Lower leg skin (tissue), 4 donors: ENCODE data around the gene GPHA2. TPM values are rescaled to one million over a fixed set of nuclear protein-coding genes. Genes with fewer than 3 reads are reported as not detected.
A peak's percentile ranks its signal among the peaks of the same experiment; 100 is the strongest.

Source experiments
- DNase-seq, 2 donors: peaks; one replicate each; pipeline ENCODE4 v3.0.0-alpha.2; 2019; ENCODE audit warnings: low spot score in 2 of 2
- H3K4me3 ChIP-seq: fragments of 200-600 bp; sonication (generic); 2 replicates; pipeline ENCODE4 v1.5.1; 2017; ENCODE audit warnings: mild to moderate bottlenecking, low read depth; ENCODE audit not compliant: poor library complexity, severe bottlenecking
- POLR2A ChIP-seq, 2 donors: fragments of 450-650 bp; IDR thresholded peaks; one replicate each; pipeline ENCODE4 v1.6.1; 2016 to 2017; ENCODE audit warnings: antibody characterized with exemption in 2 of 2, mild to moderate bottlenecking in 1 of 2, moderate library complexity in 1 of 2
- WGBS, 2 donors: methylation state at CpG; one replicate each; pipeline ENCODE4 v1.1.5; 2018; 5-methylcytosine and 5-hydroxymethylcytosine counted together
- intact Hi-C: fragments of 100-400 bp; cut with DNase I; formaldehyde crosslinking; loops from one replicate; pipeline ENCODE4 v1.15.0; 2023; ENCODE audit warnings: low total_unique reads
- total RNA-seq, 4 donors: library from RNA; depleted of rRNA; stranded (reverse); fragments of >200 nt; gene quantifications; one replicate each; pipeline ENCODE4 v1.1.0, GENCODE V29; 2016
- TF ChIP-seq, protein P1 (sequence below), 3 donors: fragments of 450-650 bp; IDR thresholded peaks; one replicate each; pipeline ENCODE4 v1.5.1; 2016; ENCODE audit warnings: antibody characterized with exemption in 3 of 3, mild to moderate bottlenecking in 3 of 3, moderate library complexity in 2 of 3

Gene GPHA2
- total RNA-seq, 4 donors from 2014 or later = not detected

DNA sequence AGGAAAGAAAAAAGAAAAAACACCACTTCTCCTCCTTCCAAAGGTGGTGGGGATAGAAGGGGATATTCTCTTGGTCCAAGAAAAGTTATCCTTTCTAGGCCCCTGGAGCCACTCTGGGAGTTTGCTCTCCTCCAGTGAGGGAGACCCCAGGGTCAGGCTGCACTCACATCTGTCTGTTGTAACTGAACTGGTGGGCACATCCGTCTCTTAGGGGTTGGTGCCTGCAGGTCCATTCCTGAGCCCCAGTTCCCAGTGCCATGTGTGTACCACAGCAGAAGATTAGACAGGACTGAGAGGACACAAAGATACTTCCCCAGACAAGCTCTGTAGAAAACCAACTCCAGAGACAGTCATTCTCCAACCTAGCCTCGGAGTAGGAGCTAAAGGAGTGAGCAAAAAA is 15.6 kb downstream of the GPHA2 start:
- no peak for TF ChIP-seq POLR2A (IDR thresholded peaks at IDR 0.05)
- TF ChIP-seq, protein P1, sequence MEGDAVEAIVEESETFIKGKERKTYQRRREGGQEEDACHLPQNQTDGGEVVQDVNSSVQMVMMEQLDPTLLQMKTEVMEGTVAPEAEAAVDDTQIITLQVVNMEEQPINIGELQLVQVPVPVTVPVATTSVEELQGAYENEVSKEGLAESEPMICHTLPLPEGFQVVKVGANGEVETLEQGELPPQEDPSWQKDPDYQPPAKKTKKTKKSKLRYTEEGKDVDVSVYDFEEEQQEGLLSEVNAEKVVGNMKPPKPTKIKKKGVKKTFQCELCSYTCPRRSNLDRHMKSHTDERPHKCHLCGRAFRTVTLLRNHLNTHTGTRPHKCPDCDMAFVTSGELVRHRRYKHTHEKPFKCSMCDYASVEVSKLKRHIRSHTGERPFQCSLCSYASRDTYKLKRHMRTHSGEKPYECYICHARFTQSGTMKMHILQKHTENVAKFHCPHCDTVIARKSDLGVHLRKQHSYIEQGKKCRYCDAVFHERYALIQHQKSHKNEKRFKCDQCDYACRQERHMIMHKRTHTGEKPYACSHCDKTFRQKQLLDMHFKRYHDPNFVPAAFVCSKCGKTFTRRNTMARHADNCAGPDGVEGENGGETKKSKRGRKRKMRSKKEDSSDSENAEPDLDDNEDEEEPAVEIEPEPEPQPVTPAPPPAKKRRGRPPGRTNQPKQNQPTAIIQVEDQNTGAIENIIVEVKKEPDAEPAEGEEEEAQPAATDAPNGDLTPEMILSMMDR (IDR thresholded peaks at IDR 0.05) = no peak
- WGBS, 2 donors = 79 to 89% methylated on average over 2 of the region's 2 CpGs
- no peak overlapping the region for H3K4me3 ChIP-seq
- intact Hi-C loops = no loop called here
- DNase-seq = no peak

DNA sequence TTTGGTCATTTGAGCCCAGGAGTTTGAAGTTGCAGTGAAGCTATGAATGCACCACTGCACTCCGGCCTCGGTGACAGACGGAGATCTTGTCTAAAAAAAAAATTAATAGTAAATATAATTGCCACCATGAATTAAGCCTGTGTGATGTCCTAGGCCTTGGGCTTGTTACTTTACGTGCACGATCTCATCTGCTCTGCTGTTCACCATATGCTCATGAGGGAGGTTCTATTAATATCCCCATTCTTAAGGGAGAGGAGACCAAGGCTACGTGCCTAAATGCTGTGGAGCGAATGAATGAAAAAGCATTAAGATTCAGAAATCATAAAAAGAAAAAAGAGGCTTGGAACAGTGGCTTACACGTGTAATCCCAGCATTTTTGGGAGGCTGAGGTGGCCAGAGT is 16.1 kb downstream of the GPHA2 start:
- intact Hi-C loops = no loop called here
- no peak overlapping the region for H3K4me3 ChIP-seq
- 79 to 82% methylated on average over 8 of the region's 8 CpGs for WGBS, 2 donors
- DNase-seq = no peak
- TF ChIP-seq POLR2A (IDR thresholded peaks at IDR 0.05) = no peak
- TF ChIP-seq, protein P1 (IDR thresholded peaks at IDR 0.05) = no peak

- 21 to 24% methylated on average over 4 of the region's 4 CpGs for WGBS, 2 donors
- TF ChIP-seq, protein P1 (IDR thresholded peaks at IDR 0.05) = no peak
- no peak for TF ChIP-seq POLR2A (IDR thresholded peaks at IDR 0.05)
- no peak for DNase-seq
- no peak overlapping the region for H3K4me3 ChIP-seq
- intact Hi-C loops = no loop called here
Measured at GRCh38 chr11:64918017-64918416, 17.7 kb downstream of the GPHA2 start.

GRCh38 chr11:64917663-64917995 is 18.1 kb downstream of the GPHA2 start:
- no peak for DNase-seq
- TF ChIP-seq, protein P1 (IDR thresholded peaks at IDR 0.05) = no peak
- 6 to 7% methylated on average over 6 of the region's 6 CpGs for WGBS, 2 donors
- no peak overlapping the region for H3K4me3 ChIP-seq
- intact Hi-C loops = no loop called here

DNA sequence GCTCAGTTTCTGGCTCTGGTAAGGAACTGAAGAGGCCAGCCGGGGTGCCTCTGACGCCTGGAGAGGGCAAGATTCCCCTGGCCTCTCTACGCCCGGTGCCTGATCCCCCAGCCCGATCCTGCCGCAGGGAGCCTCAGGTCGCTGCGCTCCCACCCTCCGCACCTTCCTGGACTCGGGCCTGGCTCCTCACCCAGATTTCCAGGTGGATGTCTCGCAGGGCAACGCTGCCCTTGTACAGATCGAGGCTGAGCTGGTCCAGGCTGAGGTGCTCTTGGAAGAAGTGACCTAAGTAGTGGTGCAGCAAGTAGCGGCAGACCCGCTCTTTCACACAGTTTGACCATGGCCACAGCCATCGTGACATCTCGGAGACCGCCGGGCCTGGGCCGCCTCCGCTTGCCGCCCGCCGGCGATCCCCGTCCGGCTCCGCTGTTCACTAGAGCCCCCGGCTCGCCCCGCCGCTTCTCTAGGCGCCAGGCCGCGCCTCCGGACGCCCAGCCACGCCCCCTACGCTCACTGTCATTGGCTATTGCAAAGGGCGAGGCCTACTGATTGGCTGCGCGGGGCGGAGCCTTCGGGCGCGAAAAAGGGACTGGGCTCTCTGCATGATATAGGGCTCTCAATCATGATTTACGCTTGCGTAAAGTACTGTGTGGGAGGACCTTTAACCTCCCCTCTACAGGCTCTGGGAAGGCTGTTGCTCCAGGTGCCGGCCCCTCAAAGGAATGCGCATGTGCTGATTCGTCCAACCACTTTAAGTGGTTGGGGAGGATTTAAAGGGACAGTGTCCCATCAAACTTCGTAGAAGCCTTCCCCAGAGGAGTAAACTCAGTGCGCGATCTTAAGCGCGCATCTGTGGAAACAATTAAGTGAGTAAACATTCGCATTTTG is 18.7 kb downstream of the GPHA2 start, which contains the start of gene ATG2A:
TSS of gene ATG2A (minus strand) at position 435 of the 888 bp plus-strand sequence. CDS start at position 361, 74 bp downstream.
- WGBS, 2 donors = 0% methylated on average over 31 to 53 of the region's 57 CpGs
- peak within 1 kb of the TSS; percentile 97 for H3K4me3 ChIP-seq
- peak; percentile 99 to 100 for DNase-seq
- TF ChIP-seq POLR2A (IDR thresholded peaks at IDR 0.05) = no peak
- TF ChIP-seq, protein P1 (IDR thresholded peaks at IDR 0.05) = no peak
- intact Hi-C loops = no loop called here
